Measurements from ENCODE around the gene UVSSA. TPM values are rescaled to one million over a fixed set of nuclear protein-coding genes. Genes with fewer than 3 reads are reported as not detected.
A peak's percentile ranks its signal among the peaks of the same experiment; 100 is the strongest.

The UVSSA gene
- total RNA-seq, 1 experiment from 2014 or later, result 40.4 TPM

DNA sequence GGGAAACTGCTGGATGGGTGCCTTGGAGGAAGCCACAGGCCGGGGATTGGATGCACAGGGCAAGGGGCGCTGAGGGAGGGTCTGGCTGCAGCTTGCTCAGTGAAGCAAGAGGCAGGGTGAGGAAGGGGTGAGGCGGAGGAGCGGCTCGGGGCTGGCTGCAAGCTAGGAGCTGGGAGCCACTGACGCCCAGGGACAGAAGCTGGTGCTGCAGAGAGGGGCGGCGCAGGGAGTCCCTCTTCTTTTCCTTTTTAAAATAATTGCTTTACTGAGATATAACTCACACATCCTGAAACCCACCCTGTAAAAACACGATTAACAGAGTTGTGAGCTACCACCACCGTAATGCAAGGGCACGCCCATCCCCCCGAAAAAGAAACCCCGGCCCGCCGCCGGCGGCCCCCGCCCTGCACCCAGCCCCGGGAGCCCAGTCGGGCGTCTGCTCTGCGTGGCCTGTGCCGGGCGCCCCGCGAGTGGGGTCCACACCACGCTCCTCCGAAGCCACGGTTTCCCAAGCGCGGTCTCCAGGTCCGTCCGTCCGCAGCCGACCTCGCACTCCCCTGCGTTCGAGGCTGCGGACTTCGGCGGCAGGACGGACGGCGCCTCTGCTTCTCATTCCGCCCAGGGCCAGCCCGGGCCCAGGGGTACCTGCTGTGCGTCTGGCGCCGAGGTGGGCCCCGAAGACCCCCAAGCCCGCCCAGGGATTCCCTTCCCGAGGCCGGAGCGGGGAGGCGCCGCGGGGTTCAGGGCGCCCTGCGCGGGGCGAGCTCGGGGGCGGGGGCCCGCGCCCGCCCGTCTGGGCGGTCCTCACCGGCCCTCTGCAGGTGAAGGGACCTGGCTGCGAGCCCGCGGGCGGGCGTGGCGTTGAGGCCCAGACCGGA, 866 bp upstream of the UVSSA start (continued):
- TF ChIP-seq, protein P1, sequence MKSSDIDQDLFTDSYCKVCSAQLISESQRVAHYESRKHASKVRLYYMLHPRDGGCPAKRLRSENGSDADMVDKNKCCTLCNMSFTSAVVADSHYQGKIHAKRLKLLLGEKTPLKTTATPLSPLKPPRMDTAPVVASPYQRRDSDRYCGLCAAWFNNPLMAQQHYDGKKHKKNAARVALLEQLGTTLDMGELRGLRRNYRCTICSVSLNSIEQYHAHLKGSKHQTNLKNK (CRISPR knock-in tag; IDR thresholded peaks at IDR 0.05), result no peak
- peak; percentile 40; the same call in 1 of the 2 replicates for TF ChIP-seq TP53 (CRISPR knock-in tag; IDR thresholded peaks at IDR 0.05)
- no peak for TF ChIP-seq ZNF416 (CRISPR knock-in tag; IDR thresholded peaks at IDR 0.05)
- TF ChIP-seq ESRRA (CRISPR knock-in tag; IDR thresholded peaks at IDR 0.05; ENCODE audit: borderline replicate concordance), result 0 out of 2 replicates have a peak, but pooled peaks have one; percentile 50
- TF ChIP-seq ZNF138 (CRISPR knock-in tag; conservative IDR thresholded peaks at IDR 0.05), result no peak
- no peak for TF ChIP-seq CREM (CRISPR knock-in tag; IDR thresholded peaks at IDR 0.05)
- 0 out of 2 replicates have a peak, but pooled peaks have one; percentile 40 for TF ChIP-seq CREB1 (CRISPR knock-in tag; IDR thresholded peaks at IDR 0.05)
- no peak for TF ChIP-seq ZNF317 (CRISPR knock-in tag; IDR thresholded peaks at IDR 0.05; ENCODE audit: borderline replicate concordance, low read depth)
- no peak for TF ChIP-seq ZNF219 (CRISPR knock-in tag; IDR thresholded peaks at IDR 0.05; ENCODE audit: borderline replicate concordance)
- TF ChIP-seq, protein P2, sequence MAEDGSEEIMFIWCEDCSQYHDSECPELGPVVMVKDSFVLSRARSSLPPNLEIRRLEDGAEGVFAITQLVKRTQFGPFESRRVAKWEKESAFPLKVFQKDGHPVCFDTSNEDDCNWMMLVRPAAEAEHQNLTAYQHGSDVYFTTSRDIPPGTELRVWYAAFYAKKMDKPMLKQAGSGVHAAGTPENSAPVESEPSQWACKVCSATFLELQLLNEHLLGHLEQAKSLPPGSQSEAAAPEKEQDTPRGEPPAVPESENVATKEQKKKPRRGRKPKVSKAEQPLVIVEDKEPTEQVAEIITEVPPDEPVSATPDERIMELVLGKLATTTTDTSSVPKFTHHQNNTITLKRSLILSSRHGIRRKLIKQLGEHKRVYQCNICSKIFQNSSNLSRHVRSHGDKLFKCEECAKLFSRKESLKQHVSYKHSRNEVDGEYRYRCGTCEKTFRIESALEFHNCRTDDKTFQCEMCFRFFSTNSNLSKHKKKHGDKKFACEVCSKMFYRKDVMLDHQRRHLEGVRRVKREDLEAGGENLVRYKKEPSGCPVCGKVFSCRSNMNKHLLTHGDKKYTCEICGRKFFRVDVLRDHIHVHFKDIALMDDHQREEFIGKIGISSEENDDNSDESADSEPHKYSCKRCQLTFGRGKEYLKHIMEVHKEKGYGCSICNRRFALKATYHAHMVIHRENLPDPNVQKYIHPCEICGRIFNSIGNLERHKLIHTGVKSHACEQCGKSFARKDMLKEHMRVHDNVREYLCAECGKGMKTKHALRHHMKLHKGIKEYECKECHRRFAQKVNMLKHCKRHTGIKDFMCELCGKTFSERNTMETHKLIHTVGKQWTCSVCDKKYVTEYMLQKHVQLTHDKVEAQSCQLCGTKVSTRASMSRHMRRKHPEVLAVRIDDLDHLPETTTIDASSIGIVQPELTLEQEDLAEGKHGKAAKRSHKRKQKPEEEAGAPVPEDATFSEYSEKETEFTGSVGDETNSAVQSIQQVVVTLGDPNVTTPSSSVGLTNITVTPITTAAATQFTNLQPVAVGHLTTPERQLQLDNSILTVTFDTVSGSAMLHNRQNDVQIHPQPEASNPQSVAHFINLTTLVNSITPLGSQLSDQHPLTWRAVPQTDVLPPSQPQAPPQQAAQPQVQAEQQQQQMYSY (CRISPR knock-in tag; IDR thresholded peaks at IDR 0.05), result peak; percentile 6; the same call in 1 of the 2 replicates
- no peak for TF ChIP-seq STAT6 (CRISPR knock-in tag; conservative IDR thresholded peaks at IDR 0.05; ENCODE audit: low read depth)
- no peak for TF ChIP-seq HMGA2 (CRISPR knock-in tag; IDR thresholded peaks at IDR 0.05)
- TF ChIP-seq FOXP4 (CRISPR knock-in tag; IDR thresholded peaks at IDR 0.05), result no peak
- TF ChIP-seq RORB (CRISPR knock-in tag; IDR thresholded peaks at IDR 0.05), result no peak
- no peak for TF ChIP-seq GRHL2 (CRISPR knock-in tag; IDR thresholded peaks at IDR 0.05; ENCODE audit: insufficient replicate concordance, severe bottlenecking)
- TF ChIP-seq JUN (CRISPR knock-in tag; IDR thresholded peaks at IDR 0.05), result no peak
- no peak for TF ChIP-seq FOXJ3 (CRISPR knock-in tag; IDR thresholded peaks at IDR 0.05; ENCODE audit: borderline replicate concordance)
- no peak for TF ChIP-seq CTCF (IDR thresholded peaks at IDR 0.05)
- no peak for TF ChIP-seq PRRX2 (CRISPR knock-in tag; IDR thresholded peaks at IDR 0.05)
- TF ChIP-seq ZNF423 (CRISPR knock-in tag; IDR thresholded peaks at IDR 0.05), result peak; percentile 59; the same call in 1 of the 2 replicates
- TF ChIP-seq, protein P3, sequence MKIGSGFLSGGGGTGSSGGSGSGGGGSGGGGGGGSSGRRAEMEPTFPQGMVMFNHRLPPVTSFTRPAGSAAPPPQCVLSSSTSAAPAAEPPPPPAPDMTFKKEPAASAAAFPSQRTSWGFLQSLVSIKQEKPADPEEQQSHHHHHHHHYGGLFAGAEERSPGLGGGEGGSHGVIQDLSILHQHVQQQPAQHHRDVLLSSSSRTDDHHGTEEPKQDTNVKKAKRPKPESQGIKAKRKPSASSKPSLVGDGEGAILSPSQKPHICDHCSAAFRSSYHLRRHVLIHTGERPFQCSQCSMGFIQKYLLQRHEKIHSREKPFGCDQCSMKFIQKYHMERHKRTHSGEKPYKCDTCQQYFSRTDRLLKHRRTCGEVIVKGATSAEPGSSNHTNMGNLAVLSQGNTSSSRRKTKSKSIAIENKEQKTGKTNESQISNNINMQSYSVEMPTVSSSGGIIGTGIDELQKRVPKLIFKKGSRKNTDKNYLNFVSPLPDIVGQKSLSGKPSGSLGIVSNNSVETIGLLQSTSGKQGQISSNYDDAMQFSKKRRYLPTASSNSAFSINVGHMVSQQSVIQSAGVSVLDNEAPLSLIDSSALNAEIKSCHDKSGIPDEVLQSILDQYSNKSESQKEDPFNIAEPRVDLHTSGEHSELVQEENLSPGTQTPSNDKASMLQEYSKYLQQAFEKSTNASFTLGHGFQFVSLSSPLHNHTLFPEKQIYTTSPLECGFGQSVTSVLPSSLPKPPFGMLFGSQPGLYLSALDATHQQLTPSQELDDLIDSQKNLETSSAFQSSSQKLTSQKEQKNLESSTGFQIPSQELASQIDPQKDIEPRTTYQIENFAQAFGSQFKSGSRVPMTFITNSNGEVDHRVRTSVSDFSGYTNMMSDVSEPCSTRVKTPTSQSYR (CRISPR knock-in tag; IDR thresholded peaks at IDR 0.05), result no peak
- TF ChIP-seq, protein P4, sequence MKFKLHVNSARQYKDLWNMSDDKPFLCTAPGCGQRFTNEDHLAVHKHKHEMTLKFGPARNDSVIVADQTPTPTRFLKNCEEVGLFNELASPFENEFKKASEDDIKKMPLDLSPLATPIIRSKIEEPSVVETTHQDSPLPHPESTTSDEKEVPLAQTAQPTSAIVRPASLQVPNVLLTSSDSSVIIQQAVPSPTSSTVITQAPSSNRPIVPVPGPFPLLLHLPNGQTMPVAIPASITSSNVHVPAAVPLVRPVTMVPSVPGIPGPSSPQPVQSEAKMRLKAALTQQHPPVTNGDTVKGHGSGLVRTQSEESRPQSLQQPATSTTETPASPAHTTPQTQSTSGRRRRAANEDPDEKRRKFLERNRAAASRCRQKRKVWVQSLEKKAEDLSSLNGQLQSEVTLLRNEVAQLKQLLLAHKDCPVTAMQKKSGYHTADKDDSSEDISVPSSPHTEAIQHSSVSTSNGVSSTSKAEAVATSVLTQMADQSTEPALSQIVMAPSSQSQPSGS (CRISPR knock-in tag; IDR thresholded peaks at IDR 0.05; ENCODE audit: borderline replicate concordance, low read depth), result no peak
- 0 out of 2 replicates have a peak, but pooled peaks have one; percentile 67 for TF ChIP-seq RELA (CRISPR knock-in tag; IDR thresholded peaks at IDR 0.05; ENCODE audit: borderline replicate concordance)
